ENCODE results near the gene CNIH2. TPM values are rescaled to one million over a fixed set of nuclear protein-coding genes. Genes with fewer than 3 reads are reported as not detected.

Gene CNIH2
- total and polyA plus RNA-seq, 2 of the 8 experiments (the other 6 are each of a cell fraction or from before 2014, with no cell fraction given), result 12.5 to 15.8 TPM

GRCh38 chr11:66281776-66282467 lies 3.9 kb downstream of the CNIH2 start:
- no peak for FAIRE-seq
- CTCF ChIA-PET (ENCODE audit: partially characterized antibody), result interaction anchor here (0.6 to 5.2 kb wide), 26 partner anchors 9 to 1433 kb away, joined by 3 to 48 read pairs (median 4); partner anchors contain the start of genes RAB1B and TMEM151A

More at GRCh38 chr11:66281776-66282467, 3.9 kb downstream of the CNIH2 start:
- no peak overlapping the region; a peak in 1 of 7 replicates for H3K9ac ChIP-seq (replicated peaks in 1 of 4; ENCODE audit: extremely low read depth in 1 of 4, low read depth in 3 of 4, low read length in 3 of 4)
- POLR2A ChIA-PET (ENCODE audit: partially characterized antibody), result interaction anchor here (0.7 to 7.9 kb wide), 12 partner anchors 8 to 82 kb away, joined by 3 to 125 read pairs (median 4); partner anchors contain the start of genes B4GAT1, BRMS1, RAB1B and TMEM151A
- H3K27ac ChIP-seq (ENCODE audit: low read depth, low read length), result no peak overlapping the region
- peaks cover 0 to 17% (median 13%) of the 10 kb centered on the region in 4 experiments; a peak in 5 of 7 replicates for H3K4me1 ChIP-seq (replicated peaks in 1 of 4; ENCODE audit: control insufficient read depth in 3 of 4, insufficient read depth in 4 of 4, low read length in 3 of 4)
- H3K14ac ChIP-seq (ENCODE audit: insufficient read length), result no peak overlapping the region
- H2AFZ ChIP-seq (ENCODE audit: low read length), result no peak overlapping the region
- H3K56ac ChIP-seq (replicated peaks; ENCODE audit: insufficient read length, low read depth, low read length), result no peak overlapping the region
- H4K91ac ChIP-seq (replicated peaks; ENCODE audit: insufficient read length, low read length), result no peak overlapping the region
- H3K36me3 ChIP-seq (ENCODE audit: control insufficient read depth in 2 of 4, insufficient read depth in 4 of 4, low read length in 3 of 4), result peaks cover 0 to 2% (median 0%) of the 10 kb centered on the region in 4 experiments; a peak in 1 of 8 replicates
- H3K79me1 ChIP-seq (ENCODE audit: low read depth, low read length), result peaks cover 4% of the 10 kb centered on the region; the same call in 1 of the 2 replicates
- H2BK5ac ChIP-seq (ENCODE audit: low read depth, low read length), result no peak overlapping the region
- no peak overlapping the region for H4K5ac ChIP-seq (ENCODE audit: insufficient read length, low read depth, low read length)
- H3K4me3 ChIP-seq (ENCODE audit: extremely low read depth in 1 of 4, insufficient read depth in 2 of 4, low read depth in 3 of 4, low read length in 4 of 4), result no peak overlapping the region
- H2AK5ac ChIP-seq (ENCODE audit: low read depth, low read length), result no peak overlapping the region; the same call in 1 of the 2 replicates
- TF ChIP-seq TAF7 (optimal IDR thresholded peaks at IDR 0.05; ENCODE audit: borderline replicate concordance, low read depth, low read length), result no peak
- TF ChIP-seq GABPA (IDR thresholded peaks at IDR 0.05; ENCODE audit: borderline replicate concordance, insufficient read depth, low read length), result no peak
- TF ChIP-seq SAP30 (IDR thresholded peaks at IDR 0.05; ENCODE audit: insufficient read depth, insufficient replicate concordance, low read length), result no peak
- no peak for TF ChIP-seq PHF8 (conservative IDR thresholded peaks at IDR 0.05; ENCODE audit: low read depth, low read length)
- no peak for TF ChIP-seq TCF12 (IDR thresholded peaks at IDR 0.05; ENCODE audit: low read depth, low read length)
- TF ChIP-seq ASH2L (IDR thresholded peaks at IDR 0.05; ENCODE audit: low read length), result no peak
- TF ChIP-seq MAX (IDR thresholded peaks at IDR 0.05), result no peak
- no peak for TF ChIP-seq EGR1 (IDR thresholded peaks at IDR 0.05; ENCODE audit: borderline replicate concordance, low read depth, low read length)
- H3K23ac ChIP-seq (ENCODE audit: insufficient read length), result no peak overlapping the region
- H4K20me1 ChIP-seq (replicated peaks in 1 of 2; ENCODE audit: control insufficient read depth in 1 of 2, insufficient read depth in 2 of 2, low read length in 2 of 2), result peaks cover 9 to 26% of the 10 kb centered on the region in 2 experiments
- H3K4me2 ChIP-seq (ENCODE audit: insufficient read depth in 1 of 2, low read depth in 2 of 2, low read length in 2 of 2), result peak overlapping the region in 1 of 2 experiments; percentile 53; a peak in 2 of 4 replicates
- no peak overlapping the region for H2BK20ac ChIP-seq (ENCODE audit: low read length)
- no peaks in the 10 kb centered on the region for H3K79me2 ChIP-seq (ENCODE audit: control insufficient read depth in 1 of 2, insufficient read depth in 2 of 2, low read length in 2 of 2)
- H3K27me3 ChIP-seq (replicated peaks in 1 of 4; ENCODE audit: control insufficient read depth in 3 of 4, extremely low read depth in 1 of 4, insufficient read depth in 3 of 4, low read length in 3 of 4), result peaks cover 0 to 4% (median under 1%) of the 10 kb centered on the region in 4 experiments; a peak in 2 of 7 replicates
- no peak overlapping the region for H2BK15ac ChIP-seq (ENCODE audit: low read length)
- H3K23me2 ChIP-seq (ENCODE audit: low read depth, low read length), result peaks cover 4% of the 10 kb centered on the region; the same call in 1 of the 2 replicates
- no peaks in the 10 kb centered on the region for H3K9me3 ChIP-seq (ENCODE audit: insufficient read depth in 2 of 2, low read depth in 1 of 2, low read length in 1 of 2)
- 0 out of 2 replicates have a peak overlapping the region, but pooled peaks have one; percentile 39 for H2BK12ac ChIP-seq (ENCODE audit: low read depth, low read length)
- H3K4ac ChIP-seq (replicated peaks; ENCODE audit: insufficient read length, low read depth, low read length), result no peak overlapping the region
- H2BK120ac ChIP-seq (replicated peaks; ENCODE audit: low read depth, low read length), result no peak overlapping the region
- DNase-seq (ENCODE audit: low read depth in 1 of 2, low spot score in 2 of 2), result no peak
- WGBS, 2 experiments (ENCODE audit: extremely low coverage in 1 of 2, insufficient coverage in 1 of 2, insufficient read length in 1 of 2, insufficient replicate concordance in 2 of 2, low coverage in 1 of 2, low lambda C conversion rate in 2 of 2, missing lambda C conversion rate in 1 of 2), result 50% methylated on average over 16 of the region's 20 CpGs; no CpG with 5 or more reads in 1 of the 2 experiments
- H3K18ac ChIP-seq (ENCODE audit: extremely low read depth, low read length), result no peak overlapping the region
- peak overlapping the region; percentile 71; the same call in 1 of the 2 replicates for H4K8ac ChIP-seq (ENCODE audit: extremely low read depth, insufficient read depth, low read length)

Measured in H1 (cell line).